Endothelial cell (in vitro differentiated cells): Measurements from ENCODE around the gene ANO2. TPM values are rescaled to one million over a fixed set of nuclear protein-coding genes. Genes with fewer than 3 reads are reported as not detected.

Experiments
- DNase-seq: peaks from one replicate; pipeline ENCODE4 v3.0.0; 2021; ENCODE audit warnings: low spot score
- H3K27ac Mint-ChIP-seq: one replicate; pipeline ENCODE4 v1.8.0; 2021; ENCODE audit warnings: mixed read lengths, inconsistent platforms; ENCODE audit not compliant: unreplicated experiment
- H3K27me3 Mint-ChIP-seq: one replicate; pipeline ENCODE4 v1.8.0; 2021; ENCODE audit warnings: mild to moderate bottlenecking, moderate library complexity, mixed read lengths, inconsistent platforms; ENCODE audit not compliant: unreplicated experiment
- H3K36me3 Mint-ChIP-seq: one replicate; pipeline ENCODE4 v1.8.0; 2021; ENCODE audit warnings: mild to moderate bottlenecking, low read depth, mixed read lengths, inconsistent platforms; ENCODE audit not compliant: unreplicated experiment
- H3K4me1 Mint-ChIP-seq: one replicate; pipeline ENCODE4 v1.8.0; 2021; ENCODE audit warnings: mild to moderate bottlenecking, mixed read lengths, inconsistent platforms; ENCODE audit not compliant: unreplicated experiment
- H3K4me3 Mint-ChIP-seq: one replicate; pipeline ENCODE4 v1.8.0; 2021; ENCODE audit warnings: mild to moderate bottlenecking, mixed read lengths, inconsistent platforms; ENCODE audit not compliant: unreplicated experiment
- H3K9me3 Mint-ChIP-seq: one replicate; pipeline ENCODE4 v1.8.0; 2021; ENCODE audit warnings: mixed read lengths, inconsistent platforms; ENCODE audit not compliant: unreplicated experiment
- total RNA-seq: library from RNA; stranded (reverse); fragmentation: NEBNext Ultra II Directional; extraction: Animal tissue kit (Norgen Biotek cat#: 25700); gene quantifications from one replicate; pipeline ENCODE4 v1.2.1, GENCODE V29; 2021; ENCODE audit not compliant: unreplicated experiment
- TF ChIP-seq, protein P1 (sequence below): fragments of 200-600 bp; sonication (generic); IDR thresholded peaks from one replicate; pipeline ENCODE4 v1.5.0; 2021; ENCODE audit warnings: antibody characterized with exemption; ENCODE audit not compliant: unreplicated experiment

Gene ANO2
- total RNA-seq, 1 donor from 2014 or later: 4.5 TPM

DNA sequence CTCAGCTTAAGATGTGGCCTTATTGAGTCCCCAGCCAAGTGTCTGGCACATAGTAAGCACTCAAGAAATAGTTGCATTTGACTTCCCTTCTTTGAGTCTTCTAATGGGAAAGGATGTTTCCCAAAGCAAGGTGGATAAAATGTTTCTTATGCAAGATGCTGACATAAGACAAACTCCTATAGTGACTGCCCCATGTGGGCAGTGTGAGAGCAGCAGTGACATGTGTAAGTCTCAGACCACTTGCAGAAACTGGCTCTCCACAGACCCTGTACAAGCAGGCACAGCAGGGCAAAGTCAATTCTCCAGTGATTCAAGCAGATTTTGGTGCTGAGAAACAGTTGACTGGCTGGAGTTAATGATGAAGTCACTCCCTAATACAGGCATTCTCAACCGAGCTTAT is 255.3 kb downstream of the ANO2 start:
- Mint-ChIP-seq H3K4me1 (no peaks in the 10 kb centered on the region), H3K9me3 (no peaks in the 10 kb centered on the region), H3K36me3 (no peaks in the 10 kb centered on the region), H3K27me3 (no peaks in the 10 kb centered on the region), H3K27ac (no peak overlapping the region), H3K4me3 (no peak overlapping the region)
- TF ChIP-seq, protein P1, sequence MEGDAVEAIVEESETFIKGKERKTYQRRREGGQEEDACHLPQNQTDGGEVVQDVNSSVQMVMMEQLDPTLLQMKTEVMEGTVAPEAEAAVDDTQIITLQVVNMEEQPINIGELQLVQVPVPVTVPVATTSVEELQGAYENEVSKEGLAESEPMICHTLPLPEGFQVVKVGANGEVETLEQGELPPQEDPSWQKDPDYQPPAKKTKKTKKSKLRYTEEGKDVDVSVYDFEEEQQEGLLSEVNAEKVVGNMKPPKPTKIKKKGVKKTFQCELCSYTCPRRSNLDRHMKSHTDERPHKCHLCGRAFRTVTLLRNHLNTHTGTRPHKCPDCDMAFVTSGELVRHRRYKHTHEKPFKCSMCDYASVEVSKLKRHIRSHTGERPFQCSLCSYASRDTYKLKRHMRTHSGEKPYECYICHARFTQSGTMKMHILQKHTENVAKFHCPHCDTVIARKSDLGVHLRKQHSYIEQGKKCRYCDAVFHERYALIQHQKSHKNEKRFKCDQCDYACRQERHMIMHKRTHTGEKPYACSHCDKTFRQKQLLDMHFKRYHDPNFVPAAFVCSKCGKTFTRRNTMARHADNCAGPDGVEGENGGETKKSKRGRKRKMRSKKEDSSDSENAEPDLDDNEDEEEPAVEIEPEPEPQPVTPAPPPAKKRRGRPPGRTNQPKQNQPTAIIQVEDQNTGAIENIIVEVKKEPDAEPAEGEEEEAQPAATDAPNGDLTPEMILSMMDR: no peak
- DNase-seq: no peak

DNA sequence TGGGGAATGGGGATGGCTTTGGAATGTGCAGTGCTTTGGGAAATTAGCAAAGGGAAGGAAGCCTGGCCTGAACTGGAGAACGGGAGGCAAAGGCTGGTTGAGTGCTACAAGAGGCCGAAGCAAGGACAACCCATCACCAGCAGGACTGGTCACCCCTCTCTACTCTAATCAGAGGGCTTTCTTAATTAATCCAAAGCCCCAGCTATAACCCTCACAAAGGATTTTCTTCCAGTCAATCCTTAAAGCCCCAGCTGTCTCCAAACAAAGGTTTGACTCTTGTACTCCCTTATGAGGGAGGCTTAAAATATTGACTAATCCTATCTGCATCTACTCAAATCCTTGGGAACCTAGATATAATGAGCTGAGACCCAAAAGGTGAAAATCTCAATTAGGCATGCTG is 256.8 kb downstream of the ANO2 start:
- no peak for DNase-seq
- Mint-ChIP-seq H3K27me3 (peaks cover 1% of the 10 kb centered on the region), H3K4me3 (no peak overlapping the region), H3K9me3 (no peaks in the 10 kb centered on the region), H3K36me3 (no peaks in the 10 kb centered on the region), H3K27ac (no peak overlapping the region), H3K4me1 (no peaks in the 10 kb centered on the region)
- TF ChIP-seq, protein P1: no peak

DNA sequence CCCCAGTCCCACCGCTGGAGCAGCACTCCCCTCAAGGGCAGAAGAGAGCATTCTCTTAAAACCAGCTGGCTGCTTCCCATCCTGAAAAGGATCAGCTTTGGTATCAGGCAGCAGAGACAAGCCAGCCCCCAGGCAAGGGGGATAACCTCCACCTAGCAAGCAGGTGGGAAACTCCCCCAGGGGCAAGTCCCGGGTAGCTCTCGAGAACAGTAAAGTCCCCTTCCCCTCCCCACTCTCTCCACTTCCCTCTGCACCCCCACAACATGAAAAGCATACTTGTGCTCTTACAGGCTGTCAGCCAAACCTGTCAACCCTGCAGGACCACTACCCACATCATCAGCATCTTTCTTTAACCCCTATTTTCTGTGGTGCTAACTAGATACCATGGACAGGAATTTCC is 259.1 kb downstream of the ANO2 start:
- Mint-ChIP-seq H3K27me3 (peaks cover 1% of the 10 kb centered on the region), H3K27ac (no peak overlapping the region), H3K4me1 (peaks cover 7% of the 10 kb centered on the region), H3K9me3 (no peaks in the 10 kb centered on the region), H3K36me3 (no peaks in the 10 kb centered on the region), H3K4me3 (no peak overlapping the region)
- TF ChIP-seq, protein P1: no peak
- no peak for DNase-seq

DNA sequence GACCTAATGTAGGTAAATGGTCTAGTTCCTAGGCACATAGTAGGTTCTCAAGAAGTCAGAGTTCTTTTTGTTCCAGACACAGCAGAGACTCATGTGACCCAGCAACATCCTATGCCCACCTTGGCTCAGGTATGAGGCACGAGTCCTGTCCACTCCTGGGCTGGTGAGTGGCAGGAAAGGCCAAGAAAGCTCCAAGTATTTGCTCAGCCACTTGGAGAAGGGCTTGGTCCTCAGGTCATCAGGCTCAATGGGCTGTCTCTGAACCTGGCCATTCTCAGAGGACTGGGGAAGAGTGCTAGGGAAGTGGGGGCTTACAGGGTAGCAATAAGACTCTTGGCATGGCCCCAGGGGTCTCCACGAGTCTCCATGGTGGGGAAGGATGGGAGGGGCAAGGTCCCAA is 260.1 kb downstream of the ANO2 start:
- Mint-ChIP-seq H3K36me3 (no peaks in the 10 kb centered on the region), H3K9me3 (no peaks in the 10 kb centered on the region), H3K4me3 (no peak overlapping the region), H3K4me1 (peaks cover 7% of the 10 kb centered on the region), H3K27ac (no peak overlapping the region), H3K27me3 (peaks cover 1% of the 10 kb centered on the region)
- TF ChIP-seq, protein P1: no peak
- DNase-seq: no peak

DNA sequence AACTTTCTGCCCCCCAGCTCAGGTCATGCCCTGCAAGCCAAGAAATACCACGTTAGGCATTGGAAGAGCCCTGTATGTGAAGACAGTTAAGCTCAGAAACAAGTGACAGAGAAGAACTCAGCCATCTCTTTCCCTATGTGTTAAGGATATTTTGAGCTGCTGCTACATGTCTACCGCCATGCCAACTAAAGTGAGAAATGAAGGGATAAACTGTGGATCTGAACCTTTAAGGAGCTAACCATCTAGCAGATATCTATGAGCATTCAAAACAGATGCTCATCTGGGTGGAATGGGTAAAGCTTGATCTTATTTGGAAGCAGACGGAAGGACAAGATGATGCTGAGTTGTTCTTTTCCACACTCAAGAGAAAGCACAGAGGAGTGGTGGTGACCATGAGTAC is 262.5 kb downstream of the ANO2 start:
- TF ChIP-seq, protein P1: no peak
- H3K27me3 Mint-ChIP-seq: peaks cover 1% of the 10 kb centered on the region

More for the DNA sequence above, 262.5 kb downstream of the ANO2 start:
- no peak for DNase-seq
- no peak overlapping the region for H3K27ac Mint-ChIP-seq
- no peak overlapping the region for H3K4me3 Mint-ChIP-seq
- peaks cover 7% of the 10 kb centered on the region for H3K4me1 Mint-ChIP-seq
- no peaks in the 10 kb centered on the region for H3K9me3 Mint-ChIP-seq
- no peaks in the 10 kb centered on the region for H3K36me3 Mint-ChIP-seq
